Activated CD4-positive, alpha-beta memory T cell treated with anti-CD3 and anti-CD28 coated beads for 36 hours (primary cell): ENCODE results near the gene LRRC47. TPM values are rescaled to one million over a fixed set of nuclear protein-coding genes. Genes with fewer than 3 reads are reported as not detected.
A peak's percentile ranks its signal among the peaks of the same experiment; 100 is the strongest.
"Not testable (repeated sequence)": the region's sequence is repeated elsewhere in the genome, so short reads cannot be mapped to it uniquely, and the experiment has no call there.

Experiments
- CTCF ChIA-PET: fragments of 350-600 bp; sonication (Branson Sonifier 250); formaldehyde crosslinking; loops from one replicate; lab custom pipeline; 2021; ENCODE audit warnings: antibody characterized with exemption, inconsistent platforms; lab: Charles Lee
- POLR2A ChIA-PET: fragments of 350-600 bp; sonication (Branson Sonifier 250); formaldehyde crosslinking; loops from one replicate; lab custom pipeline; 2021; ENCODE audit warnings: antibody characterized with exemption; lab: Charles Lee
- DNase-seq: peaks from one replicate; pipeline ENCODE4 v3.0.0-alpha.2; 2020
- H3K27ac Mint-ChIP-seq: one replicate; pipeline ENCODE4 v1.8.0; 2021; ENCODE audit warnings: mixed read lengths
- H3K27me3 Mint-ChIP-seq: one replicate; pipeline ENCODE4 v1.8.0; 2021; ENCODE audit warnings: mixed read lengths
- H3K36me3 Mint-ChIP-seq: one replicate; pipeline ENCODE4 v1.8.0; 2021; ENCODE audit warnings: mixed read lengths
- H3K4me1 Mint-ChIP-seq: one replicate; pipeline ENCODE4 v1.8.0; 2021; ENCODE audit warnings: low read depth, mixed read lengths
- H3K4me3 Mint-ChIP-seq: one replicate; pipeline ENCODE4 v1.8.0; 2021; ENCODE audit warnings: mild to moderate bottlenecking, mixed read lengths
- H3K9me3 Mint-ChIP-seq: one replicate; pipeline ENCODE4 v1.8.0; 2021; ENCODE audit warnings: mixed read lengths
- intact Hi-C: fragments of 100-400 bp; cut with micrococcal nuclease; formaldehyde crosslinking; loops from one replicate; pipeline ENCODE4 v1.15.1; 2023
- total RNA-seq, 2 experiments: library from RNA; stranded (reverse); gene quantifications; one replicate each; pipeline ENCODE4 v1.2.3, GENCODE V29; 2021

The LRRC47 gene
- total RNA-seq, 2 experiments from 2014 or later = 26.1 to 29.2 TPM

DNA sequence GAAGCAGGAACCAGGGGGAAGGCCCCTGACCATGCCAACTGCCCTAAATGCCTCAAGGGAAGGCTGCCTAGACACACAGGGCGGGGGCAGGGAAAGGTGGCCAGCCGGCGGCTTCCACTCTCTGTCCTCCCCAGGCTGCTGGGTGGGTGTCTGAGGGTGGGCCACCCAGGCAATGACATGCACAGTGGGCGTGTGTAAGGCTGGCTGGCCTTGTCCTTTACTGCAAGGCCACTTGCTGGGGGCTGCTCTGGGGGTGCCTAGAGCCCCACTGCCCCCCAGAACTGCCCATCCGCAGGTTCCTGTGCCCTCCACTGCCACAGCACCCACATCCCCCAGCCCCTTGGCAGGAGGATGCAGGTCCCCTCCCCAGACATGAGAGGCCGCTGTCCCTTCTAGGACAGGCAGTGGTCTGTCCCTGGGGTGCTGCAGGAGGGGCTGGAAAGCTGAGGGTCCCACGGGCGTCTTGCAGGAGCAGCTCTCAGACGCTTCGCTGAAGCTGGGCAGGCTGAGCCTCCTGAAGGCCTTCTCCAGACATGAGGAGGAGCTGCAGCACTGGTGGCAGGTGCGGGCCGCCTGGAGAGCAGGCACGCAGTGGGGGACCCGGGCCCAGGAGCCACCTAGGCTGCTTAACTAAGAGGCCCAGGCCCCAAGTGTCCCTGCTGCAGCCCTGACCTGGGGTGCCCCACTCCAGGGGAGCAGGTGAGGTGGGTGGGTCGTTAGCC is 34.0 kb downstream of the LRRC47 start:
- H3K4me1 Mint-ChIP-seq = no peaks in the 10 kb centered on the region
- peaks cover 17% of the 10 kb centered on the region for H3K27me3 Mint-ChIP-seq
- intact Hi-C loops = no loop called here
- CTCF ChIA-PET = interaction anchor here (1.1 kb wide), 1 partner anchor 14 kb away, joined by 3 read pairs; no protein-coding TSS in a partner anchor
- H3K27ac Mint-ChIP-seq = no peak overlapping the region
- no peaks in the 10 kb centered on the region for H3K9me3 Mint-ChIP-seq
- POLR2A ChIA-PET = no interaction called here
- DNase-seq = no peak
- no peaks in the 10 kb centered on the region for H3K36me3 Mint-ChIP-seq
- no peak overlapping the region for H3K4me3 Mint-ChIP-seq

DNA sequence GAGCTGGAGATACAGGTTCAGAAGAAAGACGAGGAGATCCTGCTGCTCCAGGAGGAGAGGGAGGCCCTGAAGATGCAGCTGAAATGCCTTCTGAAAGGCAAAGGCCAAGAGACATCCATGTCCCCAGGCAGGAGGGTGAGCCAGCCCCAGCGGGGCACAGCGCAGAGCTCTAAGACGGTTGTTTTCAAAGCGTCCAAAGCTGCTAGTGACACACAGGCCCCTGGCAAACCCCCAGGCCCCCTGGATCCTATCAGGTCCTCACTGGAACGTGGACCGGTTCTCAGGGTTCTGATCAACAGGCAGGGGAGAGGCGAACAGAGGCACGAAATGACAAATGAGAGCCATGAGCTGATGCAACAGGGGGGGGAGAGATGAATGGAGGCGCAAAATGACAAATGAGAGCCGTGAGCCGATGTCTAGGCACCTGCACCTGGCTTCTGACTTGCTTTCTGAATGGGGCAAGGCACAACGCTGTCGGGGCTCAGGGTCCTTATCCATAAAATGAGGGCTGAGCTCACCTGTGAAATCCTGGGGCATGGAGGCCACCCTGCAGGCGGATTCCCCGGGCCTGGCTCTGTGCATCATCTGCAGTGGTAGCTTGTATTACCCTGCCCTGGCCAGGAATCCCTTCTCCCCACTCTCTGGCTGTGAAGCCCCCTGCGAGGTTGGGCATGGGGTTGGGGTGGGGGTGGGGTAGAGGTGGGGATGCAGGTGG is 34.8 kb downstream of the LRRC47 start:
- Mint-ChIP-seq H3K4me1 (no peaks in the 10 kb centered on the region), H3K27me3 (peaks cover 18% of the 10 kb centered on the region), H3K36me3 (no peaks in the 10 kb centered on the region), H3K4me3 (no peak overlapping the region), H3K9me3 (no peaks in the 10 kb centered on the region), H3K27ac (no peak overlapping the region)
- intact Hi-C loops = no loop called here
- ChIA-PET CTCF (interaction anchor here (1.1 kb wide), 1 partner anchor 15 kb away, joined by 3 read pairs; no protein-coding TSS in a partner anchor), POLR2A (no interaction called here)
- no peak for DNase-seq

DNA sequence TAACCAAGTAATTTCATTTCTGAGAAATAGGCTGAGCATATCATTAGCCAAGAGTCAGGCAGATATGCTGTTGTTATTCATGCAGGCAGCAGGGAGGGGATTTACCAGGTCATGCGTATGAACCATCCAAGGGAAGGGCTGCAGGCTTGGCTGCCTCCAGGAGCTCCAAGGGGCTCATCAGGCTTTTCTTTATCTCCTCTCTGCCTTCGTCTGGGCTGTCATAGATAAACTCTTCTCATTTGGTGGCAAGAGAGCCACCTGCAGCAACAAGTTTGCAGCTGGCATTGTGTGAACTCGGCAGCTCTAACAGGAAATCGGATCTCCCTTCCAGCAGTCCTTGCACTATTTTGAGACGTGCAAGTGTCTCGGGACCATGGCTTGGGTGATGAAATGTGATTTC is 36.5 kb downstream of the LRRC47 start:
- DNase-seq = no peak
- peaks cover 16% of the 10 kb centered on the region for H3K27me3 Mint-ChIP-seq
- no peaks in the 10 kb centered on the region for H3K9me3 Mint-ChIP-seq
- H3K4me3 Mint-ChIP-seq = no peak overlapping the region
- intact Hi-C loops = no loop called here
- no peak overlapping the region for H3K27ac Mint-ChIP-seq
- H3K36me3 Mint-ChIP-seq = no peaks in the 10 kb centered on the region
- no peaks in the 10 kb centered on the region for H3K4me1 Mint-ChIP-seq
- ChIA-PET CTCF (no interaction called here), POLR2A (no interaction called here)

DNA sequence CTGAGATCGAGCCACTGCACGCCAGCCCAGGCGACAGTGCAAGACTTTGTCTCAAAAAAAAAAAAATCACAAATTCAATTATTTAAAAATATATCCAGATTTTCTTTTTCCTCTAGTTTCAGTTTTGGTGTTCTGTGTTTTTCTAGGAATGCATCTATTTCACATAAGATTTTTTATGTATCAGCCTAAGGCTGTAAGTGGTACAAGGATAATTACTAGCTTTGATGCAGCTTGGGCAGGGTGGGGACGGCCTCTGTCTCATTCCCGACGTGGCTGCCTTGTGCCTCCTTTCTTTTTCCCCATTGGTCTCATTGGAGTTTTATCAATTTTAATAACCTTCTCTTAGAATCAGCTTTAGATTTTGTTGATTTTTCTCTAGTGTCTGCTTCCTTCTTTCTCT is 37.1 kb downstream of the LRRC47 start:
- H3K36me3 Mint-ChIP-seq = no peaks in the 10 kb centered on the region
- CTCF ChIA-PET = no interaction called here
- POLR2A ChIA-PET = no interaction called here

DNA sequence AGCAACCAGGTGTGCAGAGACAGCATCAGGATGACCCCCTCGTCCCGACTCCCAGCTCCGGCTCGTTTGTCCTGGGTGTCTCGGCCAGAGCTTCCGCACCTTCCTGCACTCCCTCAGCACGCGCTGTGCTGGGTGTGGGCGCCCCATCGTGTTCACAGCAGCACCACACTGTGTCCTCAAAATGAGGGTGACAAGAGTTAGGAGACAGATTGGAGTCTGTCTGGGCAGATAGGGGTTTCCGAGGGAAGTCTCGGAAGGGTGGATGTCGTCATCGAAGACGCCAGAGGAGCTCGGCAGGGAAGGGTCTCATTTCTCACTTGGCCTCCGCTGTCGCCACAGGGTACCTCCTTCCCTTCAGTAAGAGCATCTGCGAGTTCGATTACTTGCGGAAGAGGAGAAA is 39.9 kb downstream of the LRRC47 start:
- Mint-ChIP-seq H3K27me3 (peaks cover 12% of the 10 kb centered on the region), H3K9me3 (no peaks in the 10 kb centered on the region), H3K4me3 (no peak overlapping the region), H3K27ac (no peak overlapping the region), H3K36me3 (no peaks in the 10 kb centered on the region), H3K4me1 (no peaks in the 10 kb centered on the region)
- CTCF ChIA-PET = interaction anchor here (0.8 to 1.2 kb wide), 2 partner anchors 20 to 32 kb away, joined by 3 to 4 read pairs; no protein-coding TSS in a partner anchor
- intact Hi-C loops = no loop called here
- DNase-seq = no peak
- POLR2A ChIA-PET = no interaction called here

More for the DNA sequence above, 37.1 kb downstream of the LRRC47 start:
- Mint-ChIP-seq H3K9me3 (no peaks in the 10 kb centered on the region), H3K4me3 (no peak overlapping the region), H3K27ac (no peak overlapping the region), H3K4me1 (no peaks in the 10 kb centered on the region), H3K27me3 (peaks cover 16% of the 10 kb centered on the region)
- intact Hi-C loops = no loop called here
- no peak for DNase-seq

DNA sequence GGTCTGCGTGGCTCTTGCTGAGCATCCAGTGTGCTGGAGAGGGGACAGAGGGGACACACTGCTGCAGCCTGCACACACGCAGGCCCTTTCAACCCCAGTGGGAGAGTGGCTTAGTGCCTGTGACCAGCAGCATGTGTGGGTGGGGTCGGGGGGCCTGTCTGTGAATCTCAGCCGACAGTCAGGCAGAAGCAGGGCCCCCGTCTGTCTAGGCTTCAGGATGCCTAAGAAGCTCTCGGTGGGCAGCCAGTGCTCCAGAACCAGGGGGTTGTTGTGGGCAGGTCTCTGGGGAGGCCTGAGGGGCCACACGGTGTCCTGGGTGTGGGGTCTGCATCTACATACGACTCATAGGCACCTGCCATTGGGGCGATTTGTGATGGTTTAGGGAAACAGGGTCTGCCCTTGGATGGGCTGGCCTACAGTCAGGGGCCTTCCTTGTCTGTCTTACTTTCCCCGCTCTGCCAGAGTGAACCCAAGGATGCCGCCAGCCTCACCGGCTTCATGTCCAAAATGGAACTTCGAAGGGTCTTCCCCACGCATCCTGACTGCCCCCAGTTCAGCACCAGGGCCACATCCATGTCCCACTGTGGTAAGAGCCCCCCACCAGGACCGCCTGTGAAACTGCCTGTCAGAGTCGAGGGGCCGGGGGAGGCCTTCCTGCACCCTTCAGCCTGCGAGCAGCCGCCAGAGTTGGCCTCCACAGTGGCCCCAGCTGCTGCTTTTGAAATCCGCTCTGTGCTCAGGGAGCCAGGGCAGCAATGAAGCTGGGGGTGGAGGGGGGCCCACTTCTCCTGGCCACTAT is 42.4 kb downstream of the LRRC47 start:
- intact Hi-C loops = no loop called here
- H3K27me3 Mint-ChIP-seq = peaks cover 3% of the 10 kb centered on the region
- no peaks in the 10 kb centered on the region for H3K4me1 Mint-ChIP-seq
- H3K27ac Mint-ChIP-seq = no peak overlapping the region
- no peak overlapping the region for H3K4me3 Mint-ChIP-seq
- H3K9me3 Mint-ChIP-seq = no peaks in the 10 kb centered on the region
- DNase-seq = no peak
- ChIA-PET CTCF (no interaction called here), POLR2A (no interaction called here)
- no peaks in the 10 kb centered on the region for H3K36me3 Mint-ChIP-seq

DNA sequence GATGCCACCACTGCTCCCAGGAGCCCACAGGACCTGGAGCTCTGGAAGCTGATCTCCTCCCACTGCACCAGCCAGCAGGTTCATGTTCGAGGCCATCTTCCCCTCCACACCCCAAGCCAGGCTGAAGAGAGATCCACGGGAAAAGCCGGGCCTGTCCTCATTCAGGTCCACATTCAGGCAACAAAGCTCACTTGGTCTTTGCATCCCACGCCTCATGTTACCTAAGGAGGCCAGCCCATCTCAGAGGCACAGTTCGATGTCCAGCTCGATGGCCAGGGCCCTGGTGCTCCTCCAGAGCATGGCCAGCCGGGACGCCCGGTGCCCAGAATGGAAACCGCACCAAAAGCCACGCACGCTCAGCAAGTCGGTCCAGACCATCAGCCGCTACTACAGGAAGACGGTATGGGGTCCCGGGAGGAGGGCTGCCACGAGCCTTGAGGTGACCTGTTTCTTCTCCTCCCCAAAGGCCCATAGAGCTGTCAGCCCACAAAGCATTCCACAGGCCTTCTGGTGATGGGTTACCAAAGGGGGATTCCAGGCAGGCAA is 43.8 kb downstream of the LRRC47 start, which contains the start of gene CCDC27:
Gene CCDC27 (plus strand): TSS at position 51 of the 546 bp plus-strand sequence. CDS start 32 bp downstream, at position 83.
- DNase-seq = no peak
- Mint-ChIP-seq H3K9me3 (no peaks in the 10 kb centered on the region), H3K36me3 (no peaks in the 10 kb centered on the region), H3K4me1 (peaks cover 8% of the 10 kb centered on the region), H3K4me3 (no peak within 1 kb of the TSS), H3K27me3 (peaks cover 3% of the 10 kb centered on the region), H3K27ac (no peak within 1 kb of the TSS)
- ChIA-PET POLR2A (no interaction called here), CTCF (interaction anchor here (1.2 kb wide), 1 partner anchor 28 kb away, joined by 3 read pairs; no protein-coding TSS in a partner anchor)
- intact Hi-C loops = no loop called here

DNA sequence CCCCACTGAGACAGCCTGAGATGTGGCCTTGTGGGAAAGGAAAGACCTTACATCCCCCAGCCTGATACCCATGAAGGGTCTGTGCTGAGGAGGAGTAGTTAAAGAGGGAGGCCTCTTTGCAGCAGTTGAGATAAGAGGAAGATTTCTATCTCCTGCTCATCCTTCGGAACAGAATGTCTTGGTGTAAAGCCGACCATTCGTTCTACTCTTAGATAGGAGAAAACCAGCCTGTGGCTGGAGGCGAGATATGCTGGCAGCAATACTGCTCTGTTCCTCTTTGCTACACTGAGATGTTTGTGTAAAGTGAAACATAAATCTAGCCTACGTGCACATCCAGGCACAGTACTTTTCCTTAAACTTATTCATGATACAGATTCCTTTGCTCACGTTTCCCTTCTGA is 45.6 kb downstream of the LRRC47 start:
- DNase-seq = no peak
- Mint-ChIP-seq H3K9me3 (no peaks in the 10 kb centered on the region), H3K4me3 (no peak overlapping the region), H3K36me3 (no peaks in the 10 kb centered on the region), H3K27me3 (no peaks in the 10 kb centered on the region), H3K4me1 (peaks cover 17% of the 10 kb centered on the region), H3K27ac (no peak overlapping the region)
- ChIA-PET POLR2A (no interaction called here), CTCF (no interaction called here)
- intact Hi-C loops = no loop called here

DNA sequence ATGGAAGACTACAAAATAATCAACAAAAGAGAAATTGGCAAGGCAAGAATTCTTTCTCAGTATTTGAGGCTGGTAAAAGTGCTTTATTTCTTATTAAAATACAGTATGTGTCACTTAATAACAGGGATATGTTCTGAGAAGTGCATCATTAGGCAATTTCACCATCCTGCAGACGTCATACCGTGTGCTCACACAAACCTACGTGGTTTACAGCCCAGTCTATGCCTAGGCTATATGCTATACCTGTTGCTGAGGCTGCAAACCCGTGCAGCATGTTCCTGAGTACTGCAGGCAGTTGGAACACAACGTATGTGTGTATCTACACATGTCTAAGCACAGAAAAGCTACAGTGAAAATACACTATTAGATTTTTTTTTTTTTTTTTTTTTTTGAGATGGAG is 46.8 kb downstream of the LRRC47 start:
- ChIA-PET POLR2A (no interaction called here), CTCF (no interaction called here)
- H3K27ac Mint-ChIP-seq = no peak overlapping the region
- H3K27me3 Mint-ChIP-seq = no peaks in the 10 kb centered on the region
- H3K36me3 Mint-ChIP-seq = no peaks in the 10 kb centered on the region
- peaks cover 25% of the 10 kb centered on the region for H3K4me1 Mint-ChIP-seq
- H3K9me3 Mint-ChIP-seq = no peaks in the 10 kb centered on the region
- H3K4me3 Mint-ChIP-seq = no peak overlapping the region
- intact Hi-C loops = no loop called here
- no peak for DNase-seq

DNA sequence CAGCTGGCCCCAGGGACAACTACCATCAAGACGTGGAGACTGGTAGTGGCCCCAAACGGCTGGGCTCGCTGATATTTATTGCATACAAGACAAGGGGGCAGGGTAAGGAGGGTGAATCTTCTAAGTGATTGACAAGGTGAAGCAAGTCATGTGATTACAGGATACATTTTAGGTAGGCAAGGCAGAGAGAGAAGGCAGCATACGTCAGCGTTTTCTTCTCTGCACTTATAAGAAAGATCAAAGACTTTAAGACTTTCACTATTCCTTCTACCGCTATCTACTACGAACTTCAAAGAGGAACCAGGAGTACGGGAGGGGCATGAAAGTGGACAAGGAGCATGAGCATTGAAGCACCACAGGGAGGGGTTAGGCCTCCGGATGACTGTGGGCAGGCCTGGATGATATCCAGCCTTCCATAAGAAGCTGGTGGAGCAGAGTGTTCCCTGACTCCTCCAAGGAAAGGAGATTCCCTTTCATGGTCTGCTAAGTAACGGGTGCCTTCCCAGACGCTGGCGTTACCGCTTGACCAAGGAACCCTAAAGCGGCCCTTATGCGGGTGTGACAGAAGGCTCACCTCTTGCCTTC is 47.9 kb downstream of the LRRC47 start:
- H3K27me3 Mint-ChIP-seq, CTCF ChIA-PET, DNase-seq, H3K9me3 Mint-ChIP-seq, intact Hi-C loops, POLR2A ChIA-PET, H3K27ac Mint-ChIP-seq, H3K36me3 Mint-ChIP-seq: not testable (repeated sequence)
- peak overlapping the region; percentile 58 for H3K4me3 Mint-ChIP-seq
- peaks cover 25% of the 10 kb centered on the region for H3K4me1 Mint-ChIP-seq

DNA sequence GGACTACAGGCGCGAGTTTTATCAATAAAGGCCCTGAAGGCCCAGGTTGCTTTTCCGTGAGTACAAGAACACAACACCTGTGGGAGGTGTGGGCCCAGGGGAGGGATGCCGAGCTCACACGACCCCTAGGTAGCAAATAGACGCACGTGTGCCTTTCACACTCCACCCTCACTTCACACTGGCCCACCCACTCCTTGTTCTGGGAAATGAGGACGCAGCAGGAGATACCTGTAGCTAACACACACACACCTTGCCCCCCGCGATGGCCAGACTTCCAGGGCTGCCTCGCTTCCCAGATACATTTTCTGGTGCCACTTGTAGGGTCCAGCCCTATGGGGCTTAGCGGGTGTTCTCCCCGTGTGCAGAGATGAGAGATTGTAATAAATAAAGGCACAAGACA is 48.4 kb downstream of the LRRC47 start:
- CTCF ChIA-PET = no interaction called here
- POLR2A ChIA-PET = no interaction called here
- Mint-ChIP-seq H3K4me1 (peaks cover 25% of the 10 kb centered on the region), H3K27me3 (no peaks in the 10 kb centered on the region), H3K9me3 (no peaks in the 10 kb centered on the region), H3K27ac (no peak overlapping the region), H3K36me3 (no peaks in the 10 kb centered on the region), H3K4me3 (peak overlapping the region; percentile 58)
- intact Hi-C loops = no loop called here
- DNase-seq = no peak

DNA sequence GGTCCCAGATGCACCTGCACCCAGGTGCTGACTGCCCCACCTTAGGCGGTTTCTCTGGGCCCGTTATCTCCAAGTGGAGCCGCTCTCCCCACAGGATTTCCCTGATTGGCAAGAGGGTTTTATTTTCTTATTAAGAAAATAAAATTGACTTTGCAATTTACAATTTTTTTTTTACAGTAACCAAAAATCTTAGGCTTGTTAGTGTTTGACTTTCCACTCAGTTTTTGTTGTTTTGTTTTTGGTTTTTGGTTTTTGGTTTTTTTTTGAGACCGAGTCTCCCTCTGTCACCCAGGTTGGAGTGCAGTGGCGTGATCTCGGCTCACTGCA is 48.8 kb downstream of the LRRC47 start:
- peak overlapping the region; percentile 58 for H3K4me3 Mint-ChIP-seq

More for the DNA sequence above, 48.8 kb downstream of the LRRC47 start:
- H3K27me3 Mint-ChIP-seq = no peaks in the 10 kb centered on the region
- peaks cover 25% of the 10 kb centered on the region for H3K4me1 Mint-ChIP-seq
- no peaks in the 10 kb centered on the region for H3K36me3 Mint-ChIP-seq
- no peaks in the 10 kb centered on the region for H3K9me3 Mint-ChIP-seq
- ChIA-PET POLR2A (no interaction called here), CTCF (no interaction called here)
- H3K27ac Mint-ChIP-seq = no peak overlapping the region
- intact Hi-C loops = no loop called here
- no peak for DNase-seq
